Measurements from ENCODE around the gene PDLIM1. TPM values are rescaled to one million over a fixed set of nuclear protein-coding genes. Genes with fewer than 3 reads are reported as not detected.

The PDLIM1 gene
- total and polyA plus RNA-seq, 2 of the 13 experiments (the other 11 are each of a cell fraction or from before 2014, with no cell fraction given), result 119 to 123 TPM

DNA sequence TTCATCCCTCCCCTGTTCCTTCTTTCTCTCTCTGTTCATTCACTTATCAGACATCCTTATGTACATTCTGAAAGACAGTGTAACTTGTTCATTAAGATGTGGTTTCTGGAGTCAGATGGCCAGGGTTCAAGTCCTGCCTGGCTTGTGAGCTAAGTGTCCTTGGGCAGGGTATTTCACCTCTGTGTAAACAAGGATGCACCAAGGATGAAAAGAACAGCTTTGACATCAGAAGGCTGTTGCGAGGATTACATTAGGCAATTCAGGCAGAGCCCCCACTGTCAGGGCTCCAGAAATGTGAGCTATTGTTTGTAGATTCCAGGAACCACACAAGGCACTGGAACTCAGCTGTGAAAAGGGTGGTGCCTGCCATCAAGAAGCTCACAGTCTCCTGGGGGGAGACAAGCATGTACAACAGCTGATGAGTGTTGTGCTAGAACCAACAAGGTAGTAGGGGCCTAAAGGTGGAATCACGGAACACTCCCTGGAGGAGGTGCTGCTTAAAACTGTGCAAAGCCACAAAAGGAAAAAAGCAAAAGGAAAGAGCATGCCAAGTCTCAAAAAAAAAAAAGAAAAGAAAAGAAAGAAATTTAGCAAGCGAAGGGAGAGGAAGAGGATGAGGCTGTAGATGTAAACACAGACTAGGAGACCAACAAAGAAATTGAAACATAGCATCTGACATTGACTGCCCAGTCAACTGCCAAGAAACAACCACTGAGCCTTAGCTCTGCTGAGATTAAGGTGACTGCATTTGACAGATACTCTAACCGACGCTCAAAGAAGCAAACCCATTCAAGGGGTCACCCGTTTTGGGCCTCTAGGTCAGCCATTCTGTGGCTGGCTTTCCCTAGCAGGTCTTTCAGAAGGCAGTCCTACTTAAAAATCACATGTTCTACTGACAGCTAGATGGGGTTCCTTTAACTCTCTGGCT is 12.5 kb downstream of the PDLIM1 start (continued):
- TF ChIP-seq KDM2A (CRISPR knock-in tag; IDR thresholded peaks at IDR 0.05; ENCODE audit: borderline replicate concordance, low read depth) (peak; percentile 31; the same call in 1 of the 2 replicates), SIN3A (IDR thresholded peaks at IDR 0.05; ENCODE audit: borderline replicate concordance, low read depth, low read length) (no peak), ZNF292 (CRISPR knock-in tag; IDR thresholded peaks at IDR 0.05; ENCODE audit: borderline replicate concordance, low read depth) (peak; percentile 84; the same call in 1 of the 2 replicates), NONO (IDR thresholded peaks at IDR 0.05) (no peak), NONO (CRISPR knock-in tag; conservative IDR thresholded peaks at IDR 0.05) (peak; percentile 75), KDM1A (CRISPR knock-in tag; IDR thresholded peaks at IDR 0.05) (peak; percentile 95), ZNF841 (CRISPR knock-in tag; IDR thresholded peaks at IDR 0.05; ENCODE audit: borderline replicate concordance) (no peak), POLR2AphosphoS2 (IDR thresholded peaks at IDR 0.05; ENCODE audit: low read depth, low read length) (no peak), HMGA1 (CRISPR knock-in tag; conservative IDR thresholded peaks at IDR 0.05) (no peak), ZNF317 (CRISPR knock-in tag; IDR thresholded peaks at IDR 0.05) (0 out of 2 replicates have a peak, but pooled peaks have one; percentile 21), FOXK2 (IDR thresholded peaks at IDR 0.05) (no peak), ZNF331 (CRISPR knock-in tag; IDR thresholded peaks at IDR 0.05) (peak; percentile 63; the same call in 1 of the 2 replicates), CCAR2 (optimal IDR thresholded peaks at IDR 0.05; ENCODE audit: low read depth, low read length) (no peak), RBM39 (IDR thresholded peaks at IDR 0.05; ENCODE audit: low read depth, low read length, poor library complexity, severe bottlenecking) (no peak), NKX3-1 (CRISPR knock-in tag; IDR thresholded peaks at IDR 0.05) (peak; percentile 52; the same call in 1 of the 2 replicates), SIX4 (CRISPR knock-in tag; IDR thresholded peaks at IDR 0.05) (peak; percentile 96), HMG20B (CRISPR knock-in tag; conservative IDR thresholded peaks at IDR 0.05) (peak; percentile 87), NFKBIZ (CRISPR knock-in tag; IDR thresholded peaks at IDR 0.05) (peak; percentile 91), ZBTB3 (CRISPR knock-in tag; IDR thresholded peaks at IDR 0.05; ENCODE audit: borderline replicate concordance, low read depth) (no peak), FLYWCH1 (CRISPR knock-in tag; IDR thresholded peaks at IDR 0.05) (no peak), ZNF34 (CRISPR knock-in tag; IDR thresholded peaks at IDR 0.05; ENCODE audit: borderline replicate concordance) (peak; percentile 77; the same call in 1 of the 2 replicates), TAF15 (IDR thresholded peaks at IDR 0.05; ENCODE audit: low read depth, low read length, poor library complexity, severe bottlenecking) (no peak)
- TF ChIP-seq, protein P1, sequence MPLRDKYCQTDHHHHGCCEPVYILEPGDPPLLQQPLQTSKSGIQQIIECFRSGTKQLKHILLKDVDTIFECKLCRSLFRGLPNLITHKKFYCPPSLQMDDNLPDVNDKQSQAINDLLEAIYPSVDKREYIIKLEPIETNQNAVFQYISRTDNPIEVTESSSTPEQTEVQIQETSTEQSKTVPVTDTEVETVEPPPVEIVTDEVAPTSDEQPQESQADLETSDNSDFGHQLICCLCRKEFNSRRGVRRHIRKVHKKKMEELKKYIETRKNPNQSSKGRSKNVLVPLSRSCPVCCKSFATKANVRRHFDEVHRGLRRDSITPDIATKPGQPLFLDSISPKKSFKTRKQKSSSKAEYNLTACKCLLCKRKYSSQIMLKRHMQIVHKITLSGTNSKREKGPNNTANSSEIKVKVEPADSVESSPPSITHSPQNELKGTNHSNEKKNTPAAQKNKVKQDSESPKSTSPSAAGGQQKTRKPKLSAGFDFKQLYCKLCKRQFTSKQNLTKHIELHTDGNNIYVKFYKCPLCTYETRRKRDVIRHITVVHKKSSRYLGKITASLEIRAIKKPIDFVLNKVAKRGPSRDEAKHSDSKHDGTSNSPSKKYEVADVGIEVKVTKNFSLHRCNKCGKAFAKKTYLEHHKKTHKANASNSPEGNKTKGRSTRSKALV (CRISPR knock-in tag; IDR thresholded peaks at IDR 0.05), result 0 out of 2 replicates have a peak, but pooled peaks have one; percentile 8
- TF ChIP-seq, protein P2, sequence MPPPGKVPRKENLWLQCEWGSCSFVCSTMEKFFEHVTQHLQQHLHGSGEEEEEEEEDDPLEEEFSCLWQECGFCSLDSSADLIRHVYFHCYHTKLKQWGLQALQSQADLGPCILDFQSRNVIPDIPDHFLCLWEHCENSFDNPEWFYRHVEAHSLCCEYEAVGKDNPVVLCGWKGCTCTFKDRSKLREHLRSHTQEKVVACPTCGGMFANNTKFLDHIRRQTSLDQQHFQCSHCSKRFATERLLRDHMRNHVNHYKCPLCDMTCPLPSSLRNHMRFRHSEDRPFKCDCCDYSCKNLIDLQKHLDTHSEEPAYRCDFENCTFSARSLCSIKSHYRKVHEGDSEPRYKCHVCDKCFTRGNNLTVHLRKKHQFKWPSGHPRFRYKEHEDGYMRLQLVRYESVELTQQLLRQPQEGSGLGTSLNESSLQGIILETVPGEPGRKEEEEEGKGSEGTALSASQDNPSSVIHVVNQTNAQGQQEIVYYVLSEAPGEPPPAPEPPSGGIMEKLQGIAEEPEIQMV (CRISPR knock-in tag; IDR thresholded peaks at IDR 0.05; ENCODE audit: low read depth), result no peak
- TF ChIP-seq, protein P3, sequence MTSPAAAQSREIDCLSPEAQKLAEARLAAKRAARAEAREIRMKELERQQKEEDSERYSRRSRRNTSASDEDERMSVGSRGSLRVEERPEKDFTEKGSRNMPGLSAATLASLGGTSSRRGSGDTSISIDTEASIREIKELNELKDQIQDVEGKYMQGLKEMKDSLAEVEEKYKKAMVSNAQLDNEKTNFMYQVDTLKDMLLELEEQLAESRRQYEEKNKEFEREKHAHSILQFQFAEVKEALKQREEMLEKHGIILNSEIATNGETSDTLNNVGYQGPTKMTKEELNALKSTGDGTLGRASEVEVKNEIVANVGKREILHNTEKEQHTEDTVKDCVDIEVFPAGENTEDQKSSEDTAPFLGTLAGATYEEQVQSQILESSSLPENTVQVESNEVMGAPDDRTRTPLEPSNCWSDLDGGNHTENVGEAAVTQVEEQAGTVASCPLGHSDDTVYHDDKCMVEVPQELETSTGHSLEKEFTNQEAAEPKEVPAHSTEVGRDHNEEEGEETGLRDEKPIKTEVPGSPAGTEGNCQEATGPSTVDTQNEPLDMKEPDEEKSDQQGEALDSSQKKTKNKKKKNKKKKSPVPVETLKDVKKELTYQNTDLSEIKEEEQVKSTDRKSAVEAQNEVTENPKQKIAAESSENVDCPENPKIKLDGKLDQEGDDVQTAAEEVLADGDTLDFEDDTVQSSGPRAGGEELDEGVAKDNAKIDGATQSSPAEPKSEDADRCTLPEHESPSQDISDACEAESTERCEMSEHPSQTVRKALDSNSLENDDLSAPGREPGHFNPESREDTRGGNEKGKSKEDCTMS (CRISPR knock-in tag; conservative IDR thresholded peaks at IDR 0.05), result no peak
